ENCODE results near the gene BACE1.

DNA sequence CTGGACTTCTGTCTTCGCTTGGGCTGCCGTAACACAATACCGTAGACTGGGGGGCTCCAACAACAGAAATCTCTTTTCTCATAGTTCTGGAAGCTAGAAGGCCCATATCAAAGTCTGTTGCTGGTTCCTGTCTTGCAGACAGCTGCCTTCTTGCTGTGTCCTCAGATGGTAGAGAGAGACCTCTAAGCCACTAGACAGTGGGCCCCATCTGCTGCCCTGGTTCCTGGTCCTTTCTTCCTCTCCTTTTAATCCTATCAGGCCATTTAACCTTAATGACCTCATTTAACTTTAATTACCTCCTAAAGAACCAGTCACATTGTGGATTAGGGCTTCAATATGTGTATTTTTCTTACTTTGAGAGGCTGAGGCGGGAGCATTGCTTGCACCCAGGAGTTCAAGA lies 21.0 kb upstream of the BACE1 start:
- no peak for TF ChIP-seq POLR2AphosphoS5 (IDR thresholded peaks at IDR 0.05)
- TF ChIP-seq, protein P1, sequence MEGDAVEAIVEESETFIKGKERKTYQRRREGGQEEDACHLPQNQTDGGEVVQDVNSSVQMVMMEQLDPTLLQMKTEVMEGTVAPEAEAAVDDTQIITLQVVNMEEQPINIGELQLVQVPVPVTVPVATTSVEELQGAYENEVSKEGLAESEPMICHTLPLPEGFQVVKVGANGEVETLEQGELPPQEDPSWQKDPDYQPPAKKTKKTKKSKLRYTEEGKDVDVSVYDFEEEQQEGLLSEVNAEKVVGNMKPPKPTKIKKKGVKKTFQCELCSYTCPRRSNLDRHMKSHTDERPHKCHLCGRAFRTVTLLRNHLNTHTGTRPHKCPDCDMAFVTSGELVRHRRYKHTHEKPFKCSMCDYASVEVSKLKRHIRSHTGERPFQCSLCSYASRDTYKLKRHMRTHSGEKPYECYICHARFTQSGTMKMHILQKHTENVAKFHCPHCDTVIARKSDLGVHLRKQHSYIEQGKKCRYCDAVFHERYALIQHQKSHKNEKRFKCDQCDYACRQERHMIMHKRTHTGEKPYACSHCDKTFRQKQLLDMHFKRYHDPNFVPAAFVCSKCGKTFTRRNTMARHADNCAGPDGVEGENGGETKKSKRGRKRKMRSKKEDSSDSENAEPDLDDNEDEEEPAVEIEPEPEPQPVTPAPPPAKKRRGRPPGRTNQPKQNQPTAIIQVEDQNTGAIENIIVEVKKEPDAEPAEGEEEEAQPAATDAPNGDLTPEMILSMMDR (IDR thresholded peaks at IDR 0.05; ENCODE audit: poor library complexity, severe bottlenecking): no peak
- TF ChIP-seq REST (IDR thresholded peaks at IDR 0.05; ENCODE audit: borderline replicate concordance): no peak
- TF ChIP-seq EZH2 (IDR thresholded peaks at IDR 0.05; ENCODE audit: borderline replicate concordance, insufficient read depth, low read length, poor library complexity, severe bottlenecking): no peak
- no peak for TF ChIP-seq MXI1 (conservative IDR thresholded peaks at IDR 0.05; ENCODE audit: poor library complexity, severe bottlenecking)
- no peak for TF ChIP-seq TAF1 (IDR thresholded peaks at IDR 0.05; ENCODE audit: low read depth)
- no peak for TF ChIP-seq EP300 (conservative IDR thresholded peaks at IDR 0.05; ENCODE audit: poor library complexity, severe bottlenecking)
- no peak for TF ChIP-seq SMC3 (conservative IDR thresholded peaks at IDR 0.05; ENCODE audit: poor library complexity)

All from neural cell (in vitro differentiated cells).